A549 (cell line): ENCODE measurements around the gene HMCN1.

Experiments used
- EP300 ChIP-seq, 2 experiments: fragments of >200 bp; sonication (Bioruptor Twin); formaldehyde crosslinking; IDR thresholded peaks; 2 replicates in 1 of 2; 3 replicates in 1 of 2; pipeline ENCODE4 v1.6.1; 2016 to 2017
- REST ChIP-seq: fragments of 200-600 bp; sonication (generic); IDR thresholded peaks from 2 replicates; pipeline ENCODE4 v1.6.1; 2016; ENCODE audit warnings: antibody characterized with exemption, mild to moderate bottlenecking, moderate library complexity
- TF ChIP-seq, protein P1 (sequence below): fragments of >200 bp; sonication (Bioruptor Twin); formaldehyde crosslinking; IDR thresholded peaks from 3 replicates; pipeline ENCODE4 v1.5.1; 2016

DNA sequence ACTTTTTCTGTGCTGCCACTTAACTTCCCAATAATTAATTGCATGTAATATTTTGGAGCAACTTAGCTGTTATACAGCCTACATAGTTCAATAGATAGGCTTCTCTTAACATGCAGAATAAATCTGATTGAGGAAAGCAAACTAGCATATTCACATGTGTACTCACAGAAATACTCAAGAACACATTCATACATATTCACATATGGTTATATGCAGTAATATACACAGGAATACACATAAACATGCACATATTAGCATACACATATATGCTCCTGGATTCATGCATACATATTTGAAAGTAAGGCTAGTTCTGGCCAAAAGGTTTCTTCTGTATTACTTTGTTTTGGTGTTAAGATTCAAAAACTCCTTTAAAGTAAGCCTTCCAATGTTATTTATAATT lies 73.1 kb downstream of the HMCN1 start:
- no peak for TF ChIP-seq REST
- TF ChIP-seq, protein P1, sequence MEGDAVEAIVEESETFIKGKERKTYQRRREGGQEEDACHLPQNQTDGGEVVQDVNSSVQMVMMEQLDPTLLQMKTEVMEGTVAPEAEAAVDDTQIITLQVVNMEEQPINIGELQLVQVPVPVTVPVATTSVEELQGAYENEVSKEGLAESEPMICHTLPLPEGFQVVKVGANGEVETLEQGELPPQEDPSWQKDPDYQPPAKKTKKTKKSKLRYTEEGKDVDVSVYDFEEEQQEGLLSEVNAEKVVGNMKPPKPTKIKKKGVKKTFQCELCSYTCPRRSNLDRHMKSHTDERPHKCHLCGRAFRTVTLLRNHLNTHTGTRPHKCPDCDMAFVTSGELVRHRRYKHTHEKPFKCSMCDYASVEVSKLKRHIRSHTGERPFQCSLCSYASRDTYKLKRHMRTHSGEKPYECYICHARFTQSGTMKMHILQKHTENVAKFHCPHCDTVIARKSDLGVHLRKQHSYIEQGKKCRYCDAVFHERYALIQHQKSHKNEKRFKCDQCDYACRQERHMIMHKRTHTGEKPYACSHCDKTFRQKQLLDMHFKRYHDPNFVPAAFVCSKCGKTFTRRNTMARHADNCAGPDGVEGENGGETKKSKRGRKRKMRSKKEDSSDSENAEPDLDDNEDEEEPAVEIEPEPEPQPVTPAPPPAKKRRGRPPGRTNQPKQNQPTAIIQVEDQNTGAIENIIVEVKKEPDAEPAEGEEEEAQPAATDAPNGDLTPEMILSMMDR = no peak
- no peak for TF ChIP-seq EP300 (IDR thresholded peaks at IDR 0.05)
